ENCODE measurements around the gene ADAMTS7.
"Not testable (repeated sequence)": the region's sequence is repeated elsewhere in the genome, so short reads cannot be mapped to it uniquely, and the experiment has no call there.

The ADAMTS7 gene

DNA sequence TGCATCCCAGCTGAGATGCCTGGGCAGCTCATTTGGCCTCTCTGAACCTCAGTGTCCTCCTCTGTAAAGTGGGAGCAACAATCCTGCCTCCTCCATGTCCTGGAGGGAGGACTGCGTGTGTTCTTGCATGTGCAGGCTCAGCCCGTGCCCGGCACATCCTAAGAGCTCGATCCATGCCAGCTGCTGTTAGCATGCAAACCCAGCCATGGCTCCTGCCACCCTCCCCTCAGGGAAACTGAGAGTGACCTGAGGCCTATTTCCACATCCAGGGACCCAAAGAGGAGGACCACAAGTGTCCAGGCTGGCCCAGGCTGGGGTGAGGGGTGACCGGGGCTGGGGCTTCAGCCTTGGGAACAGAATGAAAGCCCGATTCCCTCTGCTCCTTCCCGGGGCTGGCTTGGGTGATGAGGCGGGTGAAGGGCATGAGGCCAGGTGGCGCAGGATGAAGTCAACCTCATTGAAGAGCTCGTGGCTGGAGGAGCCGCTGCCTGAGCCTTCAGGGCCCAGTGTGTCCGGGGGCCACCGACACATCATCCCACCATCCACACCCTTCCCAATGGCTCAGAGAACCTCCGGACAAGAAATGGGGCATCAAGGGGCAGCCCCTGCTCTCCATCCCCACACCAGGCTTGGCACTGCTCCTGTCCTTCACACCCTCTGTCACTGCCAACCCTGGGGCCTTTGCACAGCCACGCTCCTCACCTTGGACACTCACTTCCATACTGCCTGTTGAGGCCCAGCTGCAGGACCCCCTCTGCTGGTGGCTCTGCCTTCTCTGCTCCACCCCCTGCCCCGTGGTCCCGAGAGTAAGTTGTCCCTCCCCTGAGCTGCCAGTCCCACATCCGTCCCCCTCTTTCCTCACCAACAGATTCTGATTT is 42.5 kb downstream of the ADAMTS7 start:
- H3K9me3 Mint-ChIP-seq = no peaks in the 10 kb centered on the region
- no peak overlapping the region for H3K4me3 Mint-ChIP-seq
- no peak overlapping the region for H3K27ac Mint-ChIP-seq
- H3K36me3 Mint-ChIP-seq (ENCODE audit: low read depth) = no peaks in the 10 kb centered on the region
- no peaks in the 10 kb centered on the region for H3K27me3 Mint-ChIP-seq
- no peaks in the 10 kb centered on the region for H3K4me1 Mint-ChIP-seq (ENCODE audit: low read depth)

DNA sequence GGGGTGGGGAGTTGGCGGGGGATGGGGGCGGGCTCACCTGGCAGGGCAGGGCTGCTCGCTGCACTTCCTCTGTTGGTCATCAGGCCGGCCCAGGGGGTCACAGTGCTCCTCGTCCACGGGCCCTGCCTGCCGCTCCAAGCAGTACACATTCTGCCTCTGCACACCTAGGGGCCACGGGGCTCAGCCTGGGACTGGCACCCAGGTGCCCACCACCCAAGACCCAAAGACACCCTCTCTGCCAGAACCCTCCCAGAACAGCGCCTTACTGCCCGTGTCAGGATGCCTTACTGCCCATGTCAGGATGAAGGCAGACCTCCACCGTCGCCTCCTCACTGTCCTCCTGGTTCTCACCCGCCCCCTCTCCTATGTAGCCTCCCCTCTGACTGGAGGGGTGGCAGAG is 43.2 kb downstream of the ADAMTS7 start:
- H3K4me3 Mint-ChIP-seq = no peak overlapping the region
- no peak overlapping the region for H3K27ac Mint-ChIP-seq
- no peaks in the 10 kb centered on the region for H3K27me3 Mint-ChIP-seq
- H3K4me1 Mint-ChIP-seq (ENCODE audit: low read depth) = peaks cover 3% of the 10 kb centered on the region
- H3K36me3 Mint-ChIP-seq (ENCODE audit: low read depth) = no peaks in the 10 kb centered on the region
- H3K9me3 Mint-ChIP-seq = no peaks in the 10 kb centered on the region

DNA sequence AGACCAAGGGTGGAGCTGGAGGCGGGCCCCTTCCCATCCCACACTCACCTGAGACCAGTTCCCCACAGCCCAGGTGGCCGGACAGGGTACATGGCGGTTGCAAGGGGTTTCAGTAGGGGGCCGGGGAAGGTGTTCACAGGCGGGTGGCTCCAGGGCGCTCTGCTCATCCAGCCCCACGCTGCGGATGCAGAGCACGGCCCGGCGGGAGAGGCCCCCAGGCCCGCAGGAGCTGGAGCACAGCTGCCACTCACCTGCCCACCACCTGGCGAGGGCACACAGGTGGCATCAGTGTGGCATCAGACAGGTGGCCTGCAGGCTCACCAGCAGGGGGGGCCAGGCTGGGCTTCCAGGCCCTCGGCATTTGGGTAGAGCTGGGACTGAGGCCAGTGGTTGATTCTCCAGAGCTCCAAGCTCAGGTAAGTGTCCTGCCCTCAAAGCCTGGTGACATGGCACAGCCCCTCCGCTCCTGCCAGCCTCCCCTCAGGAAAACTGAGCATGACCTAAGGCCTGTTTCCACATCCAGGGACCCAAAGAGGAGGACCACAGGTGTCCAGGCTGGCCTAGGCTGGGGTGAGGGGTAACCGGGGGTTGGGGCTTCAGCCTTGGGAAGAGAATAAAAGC is 43.8 kb downstream of the ADAMTS7 start:
- Mint-ChIP-seq H3K4me1 (ENCODE audit: low read depth) (peaks cover 4% of the 10 kb centered on the region), H3K27ac (no peak overlapping the region), H3K27me3 (no peaks in the 10 kb centered on the region), H3K36me3 (ENCODE audit: low read depth) (no peaks in the 10 kb centered on the region), H3K4me3 (no peak overlapping the region), H3K9me3 (no peaks in the 10 kb centered on the region)

DNA sequence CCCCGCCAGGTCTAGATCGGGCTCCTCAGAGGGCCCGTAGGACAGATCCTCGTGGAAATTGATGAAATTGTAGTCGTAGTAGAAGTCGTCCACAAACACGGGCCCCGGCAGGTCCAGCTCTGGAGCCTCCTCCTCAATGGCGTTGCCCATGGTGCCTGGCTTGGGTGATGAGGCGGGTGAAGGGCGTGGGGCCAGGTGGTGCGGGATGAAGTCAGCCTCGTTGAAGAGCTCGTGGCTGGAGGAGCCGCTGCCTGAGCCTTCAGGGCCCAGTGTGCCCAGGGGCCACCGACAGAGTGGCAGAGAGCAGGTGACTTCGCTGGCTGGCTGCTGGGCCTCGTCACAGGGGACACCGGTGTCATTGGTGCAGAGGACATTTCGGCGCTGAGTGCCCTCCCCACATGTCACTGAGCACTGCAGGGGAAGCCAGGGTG is 44.6 kb downstream of the ADAMTS7 start:
- H3K4me1 Mint-ChIP-seq (ENCODE audit: low read depth); H3K36me3 Mint-ChIP-seq (ENCODE audit: low read depth); H3K9me3 Mint-ChIP-seq; H3K27ac Mint-ChIP-seq; H3K27me3 Mint-ChIP-seq; H3K4me3 Mint-ChIP-seq: not testable (repeated sequence)

GRCh38 chr15:78766041-78766440 is 45.2 kb downstream of the ADAMTS7 start:
- Mint-ChIP-seq H3K27ac (no peak overlapping the region), H3K36me3 (ENCODE audit: low read depth) (no peaks in the 10 kb centered on the region), H3K4me3 (no peak overlapping the region), H3K27me3 (no peaks in the 10 kb centered on the region), H3K4me1 (ENCODE audit: low read depth) (peaks cover 16% of the 10 kb centered on the region), H3K9me3 (no peaks in the 10 kb centered on the region)

DNA sequence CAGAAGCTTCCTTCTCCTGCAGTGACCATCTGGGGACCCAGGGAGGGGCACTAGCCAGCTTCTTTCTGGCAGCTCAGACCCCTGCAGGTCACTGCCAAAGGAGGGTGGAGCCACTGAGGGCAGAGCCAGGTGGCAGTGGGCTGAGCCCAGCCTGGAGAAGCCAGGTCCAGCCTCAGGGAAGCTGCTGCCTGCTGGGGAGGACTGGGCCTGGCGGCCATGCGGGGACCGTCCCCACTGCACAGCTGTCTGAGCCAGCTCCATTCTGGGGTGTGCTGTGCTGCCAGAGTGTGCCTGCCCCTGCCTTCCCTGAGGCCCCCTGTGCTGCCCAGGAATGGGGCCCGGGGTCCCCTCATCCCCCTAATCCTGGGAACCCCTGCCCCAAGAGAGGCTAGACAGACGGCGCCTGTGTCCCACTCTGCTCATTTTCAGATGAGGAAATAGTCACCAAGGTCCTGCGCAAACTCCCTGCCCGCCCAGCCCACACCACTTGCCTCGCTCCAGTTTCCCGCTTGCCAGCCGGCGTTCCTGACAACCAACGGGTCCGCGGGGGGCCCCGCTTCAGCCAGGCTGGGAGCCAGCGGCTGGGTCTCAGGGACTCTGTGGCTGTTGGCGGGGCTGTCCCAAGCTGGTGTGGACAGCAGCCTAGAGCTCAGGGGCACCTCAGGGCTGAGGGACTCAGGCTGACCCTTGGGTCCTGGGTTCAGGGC is 46.0 kb downstream of the ADAMTS7 start:
- H3K36me3 Mint-ChIP-seq (ENCODE audit: low read depth); H3K4me3 Mint-ChIP-seq; H3K27ac Mint-ChIP-seq; H3K27me3 Mint-ChIP-seq; H3K9me3 Mint-ChIP-seq: not testable (repeated sequence)
- H3K4me1 Mint-ChIP-seq (ENCODE audit: low read depth) = peaks cover 23% of the 10 kb centered on the region

GRCh38 chr15:78764340-78765153 is 46.7 kb downstream of the ADAMTS7 start:
- not testable (repeated sequence) for H3K9me3 Mint-ChIP-seq; H3K4me3 Mint-ChIP-seq; H3K36me3 Mint-ChIP-seq (ENCODE audit: low read depth); H3K27ac Mint-ChIP-seq; H3K27me3 Mint-ChIP-seq
- H3K4me1 Mint-ChIP-seq (ENCODE audit: low read depth) = peaks cover 25% of the 10 kb centered on the region

DNA sequence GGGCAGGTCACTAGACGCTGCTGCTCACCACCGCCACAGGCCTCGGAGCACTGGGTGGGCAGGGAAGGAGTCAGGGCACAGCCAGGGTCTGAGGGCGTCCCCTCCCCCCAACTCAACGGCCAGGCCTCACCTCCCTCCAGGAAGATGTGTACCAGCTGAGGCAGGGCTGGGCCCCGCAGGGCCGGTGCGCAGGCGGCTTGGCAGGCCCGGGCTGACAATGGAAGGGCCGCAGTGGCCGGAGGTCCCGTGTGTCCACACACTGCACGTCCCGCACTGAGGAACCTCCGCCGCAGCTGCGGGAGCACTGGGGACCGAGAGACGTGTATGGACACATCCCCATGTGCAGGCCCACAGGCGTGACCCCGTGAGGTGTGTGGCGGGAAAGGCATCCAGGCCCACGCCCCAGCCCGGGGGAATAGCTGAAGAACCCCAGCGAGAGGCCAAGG is 47.4 kb downstream of the ADAMTS7 start:
- H3K36me3 Mint-ChIP-seq (ENCODE audit: low read depth) = no peaks in the 10 kb centered on the region
- no peak overlapping the region for H3K4me3 Mint-ChIP-seq
- H3K27me3 Mint-ChIP-seq = no peaks in the 10 kb centered on the region
- peaks cover 28% of the 10 kb centered on the region for H3K4me1 Mint-ChIP-seq (ENCODE audit: low read depth)
- H3K9me3 Mint-ChIP-seq = no peaks in the 10 kb centered on the region
- no peak overlapping the region for H3K27ac Mint-ChIP-seq

- Mint-ChIP-seq H3K27ac (peak overlapping the region; percentile 66), H3K4me3 (no peak overlapping the region), H3K4me1 (ENCODE audit: low read depth) (peaks cover 29% of the 10 kb centered on the region), H3K9me3 (no peaks in the 10 kb centered on the region), H3K27me3 (no peaks in the 10 kb centered on the region), H3K36me3 (ENCODE audit: low read depth) (no peaks in the 10 kb centered on the region)
Measured at GRCh38 chr15:78762985-78763795, 48.1 kb downstream of the ADAMTS7 start.

DNA sequence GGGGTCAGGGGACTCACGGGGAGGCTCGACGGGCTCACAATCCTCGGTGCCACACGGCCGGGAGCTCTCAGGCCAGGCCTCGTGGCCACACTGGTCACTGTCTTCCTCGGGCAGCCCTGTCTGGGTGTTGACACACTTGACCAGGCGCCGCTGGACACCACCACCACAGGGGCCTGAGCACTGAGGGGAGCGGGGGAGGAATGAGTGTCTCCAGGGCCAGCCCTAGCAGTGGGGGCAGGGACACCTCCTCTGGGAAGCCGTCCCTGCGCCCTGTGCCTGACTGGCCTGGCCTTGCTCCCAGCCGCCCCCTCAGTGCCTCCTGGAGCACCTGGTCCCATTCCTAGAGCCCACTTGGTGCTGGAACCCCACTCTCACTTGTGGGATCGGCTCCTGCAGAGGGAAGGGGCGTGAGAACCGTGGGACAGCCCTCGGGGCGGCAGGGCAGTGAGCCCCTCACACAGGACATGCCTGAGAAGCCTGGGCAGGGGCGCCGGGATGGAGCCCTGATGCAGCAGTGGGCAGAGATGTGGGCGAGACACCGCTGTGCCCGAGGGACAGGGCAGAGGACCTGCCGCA is 48.8 kb downstream of the ADAMTS7 start:
- peaks cover 35% of the 10 kb centered on the region for H3K4me1 Mint-ChIP-seq (ENCODE audit: low read depth)
- not testable (repeated sequence) for H3K36me3 Mint-ChIP-seq (ENCODE audit: low read depth); H3K27me3 Mint-ChIP-seq; H3K4me3 Mint-ChIP-seq; H3K9me3 Mint-ChIP-seq
- peak overlapping the region; percentile 92 for H3K27ac Mint-ChIP-seq

DNA sequence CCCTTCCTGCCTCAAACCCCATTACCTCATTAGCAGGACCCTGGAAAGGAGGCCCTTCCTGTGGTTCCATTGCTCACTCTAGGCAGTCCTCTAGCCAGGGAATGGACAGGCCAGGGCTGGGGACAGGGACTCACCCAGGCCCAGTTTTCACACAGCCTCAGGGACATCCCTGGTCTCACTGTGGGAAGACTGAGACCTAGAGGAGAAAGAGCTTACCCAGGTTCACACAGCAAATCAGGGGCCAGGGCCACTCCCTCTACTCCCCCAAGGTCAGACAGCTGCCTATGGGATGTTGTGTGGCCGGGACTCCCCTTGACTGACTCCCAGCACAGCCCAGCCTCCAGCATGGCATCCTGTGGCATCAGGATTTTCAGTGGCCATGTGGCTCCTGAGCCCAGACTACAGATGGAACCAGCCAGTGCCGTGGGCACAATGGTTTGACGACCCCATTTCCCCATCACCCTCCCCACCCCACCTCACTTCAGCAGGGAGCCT is 49.3 kb downstream of the ADAMTS7 start:
- H3K36me3 Mint-ChIP-seq (ENCODE audit: low read depth) = no peaks in the 10 kb centered on the region
- H3K4me3 Mint-ChIP-seq = peak overlapping the region; percentile 39
- H3K4me1 Mint-ChIP-seq (ENCODE audit: low read depth) = peaks cover 40% of the 10 kb centered on the region
- no peaks in the 10 kb centered on the region for H3K9me3 Mint-ChIP-seq
- peak overlapping the region; percentile 92 for H3K27ac Mint-ChIP-seq
- H3K27me3 Mint-ChIP-seq = no peaks in the 10 kb centered on the region

DNA sequence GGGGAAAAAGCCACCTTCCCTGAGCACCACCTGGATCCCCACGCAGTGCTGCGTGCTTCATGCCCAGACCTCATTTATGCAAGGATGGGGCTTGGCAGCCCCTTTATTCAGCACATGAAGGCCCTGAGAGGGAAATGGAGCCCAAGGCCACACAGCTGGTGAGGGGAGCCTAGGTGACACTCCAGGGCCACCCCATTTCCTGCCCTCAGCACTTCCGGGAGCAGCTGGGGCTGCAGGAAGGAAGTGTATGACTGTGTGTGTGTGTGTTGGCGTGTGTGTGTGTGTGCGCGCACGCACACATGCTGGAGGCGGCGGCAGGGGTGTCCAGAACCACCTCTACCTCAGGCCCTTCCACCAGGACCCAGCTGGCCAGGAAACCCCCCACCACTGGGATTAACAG is 49.8 kb downstream of the ADAMTS7 start:
- H3K27me3 Mint-ChIP-seq; H3K9me3 Mint-ChIP-seq; H3K36me3 Mint-ChIP-seq (ENCODE audit: low read depth): not testable (repeated sequence)
- peak overlapping the region; percentile 39 for H3K4me3 Mint-ChIP-seq
- H3K27ac Mint-ChIP-seq = peak overlapping the region; percentile 92
- H3K4me1 Mint-ChIP-seq (ENCODE audit: low read depth) = peaks cover 44% of the 10 kb centered on the region

DNA sequence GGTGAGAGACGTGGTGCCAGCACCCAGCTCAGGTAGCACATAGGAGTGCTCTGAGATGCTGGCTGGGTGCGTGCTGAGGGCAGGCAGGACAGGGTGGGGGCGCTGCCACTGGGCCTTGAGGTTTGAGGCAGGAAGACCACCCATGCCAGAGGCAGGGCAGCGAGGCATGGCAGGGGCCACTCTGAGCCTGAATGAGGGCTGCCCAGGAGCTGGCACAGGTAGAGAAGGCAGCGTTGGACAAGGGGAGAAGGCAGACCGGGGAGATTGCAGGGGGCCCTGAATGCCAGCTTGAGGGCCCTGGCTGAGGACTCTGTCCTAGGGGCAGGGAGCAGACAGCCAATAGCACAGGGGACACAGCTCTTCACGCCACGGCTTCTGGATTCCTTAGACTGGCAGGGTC is 50.2 kb downstream of the ADAMTS7 start:
- H3K27me3 Mint-ChIP-seq = no peaks in the 10 kb centered on the region
- no peaks in the 10 kb centered on the region for H3K36me3 Mint-ChIP-seq (ENCODE audit: low read depth)
- H3K27ac Mint-ChIP-seq = peak overlapping the region; percentile 92
- peaks cover 48% of the 10 kb centered on the region for H3K4me1 Mint-ChIP-seq (ENCODE audit: low read depth)
- no peaks in the 10 kb centered on the region for H3K9me3 Mint-ChIP-seq
- H3K4me3 Mint-ChIP-seq = peak overlapping the region; percentile 39

Data from stimulated activated naive CD8-positive, alpha-beta T cell treated with anti-CD3 and anti-CD28 coated beads, Interleukin-15, Interleukin-2, amounts not matched to agents 100 ng/mL and 50 ng/mL, for 24 hours (primary cell).